Measurements from ENCODE around the gene TMEM108. TPM values are rescaled to one million over a fixed set of nuclear protein-coding genes. Genes with fewer than 3 reads are reported as not detected.

Gene TMEM108
- total RNA-seq, 1 donor = not detected

DNA sequence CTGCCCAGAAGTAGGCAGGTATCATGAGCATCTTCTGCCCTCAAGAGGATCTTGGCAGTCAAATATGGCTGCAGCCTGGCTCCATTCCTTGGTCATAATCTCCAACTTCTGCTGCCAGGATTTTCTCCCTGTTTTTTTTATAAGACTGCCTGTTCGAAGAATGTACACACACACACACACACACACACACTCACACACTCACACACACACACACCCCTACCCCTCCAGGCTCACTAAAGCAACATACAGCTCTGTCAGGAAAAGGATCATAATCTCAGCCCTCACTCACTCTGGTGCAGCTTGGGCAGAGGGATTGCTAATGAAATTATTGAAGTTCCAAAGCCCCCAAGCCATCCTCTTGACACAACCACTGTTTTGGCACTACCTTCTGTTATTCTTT lies 232.4 kb downstream of the TMEM108 start:
- DNase-seq (ENCODE audit: low read depth) = no peak

DNA sequence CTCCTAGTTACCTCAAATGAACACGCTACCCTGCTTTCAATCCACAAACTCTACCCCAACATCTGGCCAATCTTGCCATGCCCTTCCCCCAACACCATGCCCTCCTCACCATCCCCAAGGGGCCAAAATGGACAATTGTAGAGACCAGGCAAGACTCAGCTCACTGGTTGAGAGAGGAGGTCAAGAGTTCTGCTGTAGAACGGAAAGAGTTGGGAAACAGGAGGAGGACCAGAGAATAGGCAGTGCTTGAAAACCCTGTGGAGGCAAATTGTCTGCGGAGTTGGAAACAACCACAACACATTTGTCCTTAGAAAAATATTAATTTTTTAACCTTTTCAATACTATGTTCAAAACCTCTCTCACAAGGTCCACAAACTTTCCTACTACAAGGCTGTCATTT lies 232.9 kb downstream of the TMEM108 start:
- H3K4me3 ChIP-seq (ENCODE audit: low read depth, low read length) = no peak overlapping the region
- DNase-seq (ENCODE audit: low read depth) = no peak
- TF ChIP-seq, protein P1, sequence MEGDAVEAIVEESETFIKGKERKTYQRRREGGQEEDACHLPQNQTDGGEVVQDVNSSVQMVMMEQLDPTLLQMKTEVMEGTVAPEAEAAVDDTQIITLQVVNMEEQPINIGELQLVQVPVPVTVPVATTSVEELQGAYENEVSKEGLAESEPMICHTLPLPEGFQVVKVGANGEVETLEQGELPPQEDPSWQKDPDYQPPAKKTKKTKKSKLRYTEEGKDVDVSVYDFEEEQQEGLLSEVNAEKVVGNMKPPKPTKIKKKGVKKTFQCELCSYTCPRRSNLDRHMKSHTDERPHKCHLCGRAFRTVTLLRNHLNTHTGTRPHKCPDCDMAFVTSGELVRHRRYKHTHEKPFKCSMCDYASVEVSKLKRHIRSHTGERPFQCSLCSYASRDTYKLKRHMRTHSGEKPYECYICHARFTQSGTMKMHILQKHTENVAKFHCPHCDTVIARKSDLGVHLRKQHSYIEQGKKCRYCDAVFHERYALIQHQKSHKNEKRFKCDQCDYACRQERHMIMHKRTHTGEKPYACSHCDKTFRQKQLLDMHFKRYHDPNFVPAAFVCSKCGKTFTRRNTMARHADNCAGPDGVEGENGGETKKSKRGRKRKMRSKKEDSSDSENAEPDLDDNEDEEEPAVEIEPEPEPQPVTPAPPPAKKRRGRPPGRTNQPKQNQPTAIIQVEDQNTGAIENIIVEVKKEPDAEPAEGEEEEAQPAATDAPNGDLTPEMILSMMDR (IDR thresholded peaks at IDR 0.05; ENCODE audit: insufficient read depth, low read length) = no peak

More for the DNA sequence above, 232.4 kb downstream of the TMEM108 start:
- no peak overlapping the region for H3K4me3 ChIP-seq (ENCODE audit: low read depth, low read length)
- TF ChIP-seq, protein P1 (IDR thresholded peaks at IDR 0.05; ENCODE audit: insufficient read depth, low read length) = no peak

DNA sequence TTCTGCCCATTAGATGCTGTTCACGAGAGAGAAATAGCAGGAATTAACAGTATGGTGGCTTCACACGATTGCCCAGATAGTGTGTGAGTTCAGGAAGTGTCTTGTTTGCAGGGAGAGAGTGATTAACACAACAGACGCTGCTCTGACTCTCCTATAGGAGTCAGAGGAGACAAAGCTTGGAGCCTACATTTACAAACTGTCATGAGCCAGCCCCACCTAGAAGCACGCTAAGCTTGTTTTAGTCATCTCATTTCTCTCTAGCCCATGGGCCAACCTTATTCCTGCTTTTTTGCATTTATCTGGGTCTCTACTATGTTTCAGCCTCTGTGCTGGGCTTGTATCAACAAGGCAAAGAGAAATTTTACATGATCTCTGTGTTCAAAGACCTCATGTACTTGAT lies 233.3 kb downstream of the TMEM108 start:
- TF ChIP-seq, protein P1 (IDR thresholded peaks at IDR 0.05; ENCODE audit: insufficient read depth, low read length) = no peak

DNA sequence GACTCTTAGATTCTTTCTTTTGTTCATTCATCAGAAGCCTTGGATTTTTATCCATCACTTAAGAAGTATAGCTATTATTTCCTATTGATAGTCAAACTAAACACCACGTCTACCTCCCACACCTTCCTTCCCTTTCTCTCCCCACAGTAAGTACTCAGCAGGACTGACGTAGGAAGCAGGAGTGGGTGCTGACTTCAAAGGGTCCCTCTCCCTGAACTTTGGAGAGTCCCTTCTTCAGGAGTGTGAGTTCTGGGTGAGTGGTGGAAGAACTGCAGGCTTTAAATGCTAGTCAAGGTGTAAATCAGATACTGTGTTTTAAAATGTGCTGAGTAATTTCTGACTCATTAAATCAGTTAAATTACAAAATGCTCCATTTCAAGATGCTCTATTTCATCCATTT lies 235.2 kb downstream of the TMEM108 start:
- TF ChIP-seq, protein P1 (IDR thresholded peaks at IDR 0.05; ENCODE audit: insufficient read depth, low read length) = no peak
- DNase-seq (ENCODE audit: low read depth) = no peak
- no peak overlapping the region for H3K4me3 ChIP-seq (ENCODE audit: low read depth, low read length)

More for the DNA sequence above, 233.3 kb downstream of the TMEM108 start:
- no peak for DNase-seq (ENCODE audit: low read depth)
- no peak overlapping the region for H3K4me3 ChIP-seq (ENCODE audit: low read depth, low read length)

DNA sequence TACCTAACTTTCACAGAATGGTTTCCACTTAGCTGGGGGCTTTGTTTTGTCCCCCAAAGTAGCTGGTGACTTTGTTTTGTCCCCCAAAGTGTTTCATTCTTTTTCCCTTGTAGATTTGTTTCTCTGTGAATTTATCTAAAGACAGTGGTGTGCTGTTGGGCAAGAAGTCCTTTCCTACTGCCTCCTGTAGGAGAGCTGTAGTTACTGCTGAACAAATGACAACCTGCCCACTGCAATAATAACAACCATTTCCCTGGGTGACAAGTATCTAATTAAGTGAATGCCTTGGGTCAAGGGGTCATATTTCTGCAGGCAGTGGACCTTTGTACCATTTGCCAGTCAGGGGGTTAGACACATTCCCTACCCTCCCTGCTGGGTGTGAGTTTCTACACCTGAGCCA lies 236.3 kb downstream of the TMEM108 start:
- no peak overlapping the region for H3K4me3 ChIP-seq (ENCODE audit: low read depth, low read length)
- DNase-seq (ENCODE audit: low read depth) = no peak
- TF ChIP-seq, protein P1 (IDR thresholded peaks at IDR 0.05; ENCODE audit: insufficient read depth, low read length) = no peak

DNA sequence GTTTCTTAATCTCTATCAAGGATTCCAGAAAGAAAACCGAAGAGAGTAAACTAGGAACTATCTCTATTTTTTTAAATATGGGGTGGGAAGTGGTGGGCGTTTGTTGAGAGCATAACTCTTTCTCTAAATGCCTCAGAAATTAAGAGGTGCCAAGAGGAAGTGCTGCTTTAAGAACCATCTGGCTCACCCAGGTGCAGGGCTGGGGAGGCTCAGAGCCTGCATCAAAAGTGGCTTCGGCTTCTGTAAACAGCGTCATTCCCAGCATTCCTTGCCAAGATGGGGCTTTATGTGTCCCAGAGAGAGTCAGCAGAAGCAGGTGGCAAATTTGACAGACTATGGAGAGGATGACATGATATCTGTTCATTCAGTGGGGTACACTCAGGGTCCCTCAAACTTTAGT lies 238.4 kb downstream of the TMEM108 start:
- H3K4me3 ChIP-seq (ENCODE audit: low read depth, low read length) = no peak overlapping the region
- no peak for DNase-seq (ENCODE audit: low read depth)
- TF ChIP-seq, protein P1 (IDR thresholded peaks at IDR 0.05; ENCODE audit: insufficient read depth, low read length) = no peak

DNA sequence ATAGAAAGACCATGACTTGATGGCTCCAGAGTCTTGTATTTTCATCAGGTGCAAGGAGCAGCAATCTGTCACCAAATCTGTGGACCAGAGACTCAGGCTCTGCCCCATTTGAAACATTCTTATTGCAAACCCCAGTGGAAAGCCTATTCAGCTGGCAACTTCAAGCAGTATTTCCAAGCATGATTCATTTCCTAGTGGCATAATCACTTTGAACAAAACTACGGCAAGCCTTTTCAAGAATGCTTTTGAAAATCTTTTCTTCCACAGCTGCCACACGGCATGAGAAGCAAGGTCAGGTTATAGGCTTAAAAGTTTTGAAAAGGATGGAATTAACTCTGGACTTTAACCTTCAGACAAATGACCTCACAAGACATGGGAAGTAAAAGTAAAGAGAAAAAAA lies 239.6 kb downstream of the TMEM108 start:
- no peak overlapping the region for H3K4me3 ChIP-seq (ENCODE audit: low read depth, low read length)
- TF ChIP-seq, protein P1 (IDR thresholded peaks at IDR 0.05; ENCODE audit: insufficient read depth, low read length) = no peak
- DNase-seq (ENCODE audit: low read depth) = peak; percentile 23

Measured in fibroblast of the aortic adventitia (primary cell).